ENCODE data around the gene CD3E. TPM values are rescaled to one million over a fixed set of nuclear protein-coding genes. Genes with fewer than 3 reads are reported as not detected.

The CD3E gene
- total and polyA plus RNA-seq, 2 of the 13 experiments (the other 11 are each of a cell fraction or from before 2014, with no cell fraction given): not detected

DNA sequence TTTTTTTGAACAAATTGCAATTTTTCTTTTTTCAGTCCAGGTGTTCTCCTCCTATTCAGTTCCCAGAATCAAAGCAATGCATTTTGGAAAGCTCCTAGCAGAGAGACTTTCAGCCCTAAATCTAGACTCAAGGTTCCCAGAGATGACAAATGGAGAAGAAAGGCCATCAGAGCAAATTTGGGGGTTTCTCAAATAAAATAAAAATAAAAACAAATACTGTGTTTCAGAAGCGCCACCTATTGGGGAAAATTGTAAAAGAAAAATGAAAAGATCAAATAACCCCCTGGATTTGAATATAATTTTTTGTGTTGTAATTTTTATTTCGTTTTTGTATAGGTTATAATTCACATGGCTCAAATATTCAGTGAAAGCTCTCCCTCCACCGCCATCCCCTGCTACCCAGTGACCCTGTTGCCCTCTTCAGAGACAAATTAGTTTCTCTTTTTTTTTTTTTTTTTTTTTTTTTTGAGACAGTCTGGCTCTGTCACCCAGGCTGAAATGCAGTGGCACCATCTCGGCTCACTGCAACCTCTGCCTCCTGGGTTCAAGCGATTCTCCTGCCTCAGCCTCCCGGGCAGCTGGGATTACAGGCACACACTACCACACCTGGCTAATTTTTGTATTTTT, 48.7 kb downstream of the CD3E start:
- no peak for FAIRE-seq
- BruUV-seq (replicated peaks): no TSS peak
- ChIA-PET POLR2A (no interaction called here), CTCF (ENCODE audit: low intra/inter-chr PET ratio, low total read pairs) (interaction anchor here (1.1 to 2.3 kb wide), 5 partner anchors 57 to 208 kb away, joined by 3 to 16 read pairs (median 7); no protein-coding TSS in a partner anchor)
- TF ChIP-seq SMC3 (IDR thresholded peaks at IDR 0.05; ENCODE audit: low read length) (0 out of 2 replicates have a peak, but pooled peaks have one; percentile 41), GTF2F1 (IDR thresholded peaks at IDR 0.05; ENCODE audit: low read length) (no peak), AHR (CRISPR knock-in tag; IDR thresholded peaks at IDR 0.05) (no peak), ZNF879 (CRISPR knock-in tag; IDR thresholded peaks at IDR 0.05) (no peak), STAG1 (CRISPR knock-in tag; IDR thresholded peaks at IDR 0.05) (peak; percentile 32; the same call in 1 of the 2 replicates)
- TF ChIP-seq, protein P1, sequence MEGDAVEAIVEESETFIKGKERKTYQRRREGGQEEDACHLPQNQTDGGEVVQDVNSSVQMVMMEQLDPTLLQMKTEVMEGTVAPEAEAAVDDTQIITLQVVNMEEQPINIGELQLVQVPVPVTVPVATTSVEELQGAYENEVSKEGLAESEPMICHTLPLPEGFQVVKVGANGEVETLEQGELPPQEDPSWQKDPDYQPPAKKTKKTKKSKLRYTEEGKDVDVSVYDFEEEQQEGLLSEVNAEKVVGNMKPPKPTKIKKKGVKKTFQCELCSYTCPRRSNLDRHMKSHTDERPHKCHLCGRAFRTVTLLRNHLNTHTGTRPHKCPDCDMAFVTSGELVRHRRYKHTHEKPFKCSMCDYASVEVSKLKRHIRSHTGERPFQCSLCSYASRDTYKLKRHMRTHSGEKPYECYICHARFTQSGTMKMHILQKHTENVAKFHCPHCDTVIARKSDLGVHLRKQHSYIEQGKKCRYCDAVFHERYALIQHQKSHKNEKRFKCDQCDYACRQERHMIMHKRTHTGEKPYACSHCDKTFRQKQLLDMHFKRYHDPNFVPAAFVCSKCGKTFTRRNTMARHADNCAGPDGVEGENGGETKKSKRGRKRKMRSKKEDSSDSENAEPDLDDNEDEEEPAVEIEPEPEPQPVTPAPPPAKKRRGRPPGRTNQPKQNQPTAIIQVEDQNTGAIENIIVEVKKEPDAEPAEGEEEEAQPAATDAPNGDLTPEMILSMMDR (CRISPR knock-in tag; IDR thresholded peaks at IDR 0.05): peak; percentile 19
- TF ChIP-seq, protein P2, sequence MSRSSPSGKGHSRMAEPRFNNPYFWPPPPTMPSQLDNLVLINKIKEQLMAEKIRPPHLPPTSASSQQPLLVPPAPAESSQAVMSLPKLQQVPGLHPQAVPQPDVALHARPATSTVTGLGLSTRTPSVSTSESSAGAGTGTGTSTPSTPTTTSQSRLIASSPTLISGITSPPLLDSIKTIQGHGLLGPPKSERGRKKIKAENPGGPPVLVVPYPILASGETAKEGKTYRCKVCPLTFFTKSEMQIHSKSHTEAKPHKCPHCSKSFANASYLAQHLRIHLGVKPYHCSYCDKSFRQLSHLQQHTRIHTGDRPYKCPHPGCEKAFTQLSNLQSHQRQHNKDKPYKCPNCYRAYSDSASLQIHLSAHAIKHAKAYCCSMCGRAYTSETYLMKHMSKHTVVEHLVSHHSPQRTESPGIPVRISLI (CRISPR knock-in tag; IDR thresholded peaks at IDR 0.05; ENCODE audit: borderline replicate concordance): peak; percentile 52; the same call in 1 of the 2 replicates
- TF ChIP-seq, protein P3, sequence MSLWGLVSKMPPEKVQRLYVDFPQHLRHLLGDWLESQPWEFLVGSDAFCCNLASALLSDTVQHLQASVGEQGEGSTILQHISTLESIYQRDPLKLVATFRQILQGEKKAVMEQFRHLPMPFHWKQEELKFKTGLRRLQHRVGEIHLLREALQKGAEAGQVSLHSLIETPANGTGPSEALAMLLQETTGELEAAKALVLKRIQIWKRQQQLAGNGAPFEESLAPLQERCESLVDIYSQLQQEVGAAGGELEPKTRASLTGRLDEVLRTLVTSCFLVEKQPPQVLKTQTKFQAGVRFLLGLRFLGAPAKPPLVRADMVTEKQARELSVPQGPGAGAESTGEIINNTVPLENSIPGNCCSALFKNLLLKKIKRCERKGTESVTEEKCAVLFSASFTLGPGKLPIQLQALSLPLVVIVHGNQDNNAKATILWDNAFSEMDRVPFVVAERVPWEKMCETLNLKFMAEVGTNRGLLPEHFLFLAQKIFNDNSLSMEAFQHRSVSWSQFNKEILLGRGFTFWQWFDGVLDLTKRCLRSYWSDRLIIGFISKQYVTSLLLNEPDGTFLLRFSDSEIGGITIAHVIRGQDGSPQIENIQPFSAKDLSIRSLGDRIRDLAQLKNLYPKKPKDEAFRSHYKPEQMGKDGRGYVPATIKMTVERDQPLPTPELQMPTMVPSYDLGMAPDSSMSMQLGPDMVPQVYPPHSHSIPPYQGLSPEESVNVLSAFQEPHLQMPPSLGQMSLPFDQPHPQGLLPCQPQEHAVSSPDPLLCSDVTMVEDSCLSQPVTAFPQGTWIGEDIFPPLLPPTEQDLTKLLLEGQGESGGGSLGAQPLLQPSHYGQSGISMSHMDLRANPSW (CRISPR knock-in tag; IDR thresholded peaks at IDR 0.05; ENCODE audit: borderline replicate concordance): no peak
- TF ChIP-seq, protein P4, sequence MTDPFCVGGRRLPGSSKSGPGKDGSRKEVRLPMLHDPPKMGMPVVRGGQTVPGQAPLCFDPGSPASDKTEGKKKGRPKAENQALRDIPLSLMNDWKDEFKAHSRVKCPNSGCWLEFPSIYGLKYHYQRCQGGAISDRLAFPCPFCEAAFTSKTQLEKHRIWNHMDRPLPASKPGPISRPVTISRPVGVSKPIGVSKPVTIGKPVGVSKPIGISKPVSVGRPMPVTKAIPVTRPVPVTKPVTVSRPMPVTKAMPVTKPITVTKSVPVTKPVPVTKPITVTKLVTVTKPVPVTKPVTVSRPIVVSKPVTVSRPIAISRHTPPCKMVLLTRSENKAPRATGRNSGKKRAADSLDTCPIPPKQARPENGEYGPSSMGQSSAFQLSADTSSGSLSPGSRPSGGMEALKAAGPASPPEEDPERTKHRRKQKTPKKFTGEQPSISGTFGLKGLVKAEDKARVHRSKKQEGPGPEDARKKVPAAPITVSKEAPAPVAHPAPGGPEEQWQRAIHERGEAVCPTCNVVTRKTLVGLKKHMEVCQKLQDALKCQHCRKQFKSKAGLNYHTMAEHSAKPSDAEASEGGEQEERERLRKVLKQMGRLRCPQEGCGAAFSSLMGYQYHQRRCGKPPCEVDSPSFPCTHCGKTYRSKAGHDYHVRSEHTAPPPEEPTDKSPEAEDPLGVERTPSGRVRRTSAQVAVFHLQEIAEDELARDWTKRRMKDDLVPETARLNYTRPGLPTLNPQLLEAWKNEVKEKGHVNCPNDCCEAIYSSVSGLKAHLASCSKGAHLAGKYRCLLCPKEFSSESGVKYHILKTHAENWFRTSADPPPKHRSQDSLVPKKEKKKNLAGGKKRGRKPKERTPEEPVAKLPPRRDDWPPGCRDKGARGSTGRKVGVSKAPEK (CRISPR knock-in tag; IDR thresholded peaks at IDR 0.05; ENCODE audit: borderline replicate concordance): no peak
- H3K4me3 ChIP-seq (replicated peaks in 1 of 3; ENCODE audit: insufficient read depth in 1 of 3, low read depth in 2 of 3, low read length in 3 of 3): no peak overlapping the region
- H3K9me3 ChIP-seq (ENCODE audit: low read length): no peaks in the 10 kb centered on the region
- H3K27me3 ChIP-seq (ENCODE audit: control insufficient read depth in 1 of 2, insufficient read depth in 2 of 2, low read length in 2 of 2): peaks cover 1 to 22% of the 10 kb centered on the region in 2 experiments; a peak in 3 of 5 replicates
- no peak overlapping the region for H2AFZ ChIP-seq (ENCODE audit: low read length)
- WGBS (ENCODE audit: low lambda C conversion rate): under 1% methylated on average over 6 of the region's 6 CpGs
- H3K79me2 ChIP-seq (ENCODE audit: insufficient read depth, low read length): no peaks in the 10 kb centered on the region
- H3K4me2 ChIP-seq (ENCODE audit: low read depth, low read length): no peak overlapping the region
- no peak for DNase-seq (ENCODE audit: low spot score)
- in situ Hi-C loops (cut with HindIII; ENCODE audit: extremely low pct_ligation_motif_present, low pct_unique_long_range_greater_than_20kb): loop anchor here (5.0 to 10.0 kb wide), 3 partner anchors 41 to 206 kb away; no protein-coding TSS in a partner anchor
- H3K36me3 ChIP-seq (replicated peaks in 1 of 2; ENCODE audit: control insufficient read depth in 1 of 2, insufficient read depth in 2 of 2, low read length in 2 of 2): no peaks in the 10 kb centered on the region
- no peak overlapping the region for H3K9ac ChIP-seq (ENCODE audit: insufficient read depth, low read depth, low read length)
- H4K20me1 ChIP-seq (ENCODE audit: insufficient read depth, low read length): no peaks in the 10 kb centered on the region
- H3K4me1 ChIP-seq (ENCODE audit: insufficient read depth, low read length): no peaks in the 10 kb centered on the region
- no peak overlapping the region for H3K27ac ChIP-seq (ENCODE audit: extremely low read length, insufficient read depth, low read length)
- intact Hi-C loops (cut with micrococcal nuclease; ENCODE audit: unreplicated experiment): loop anchor here (1.0 kb wide), 1 partner anchor 58 kb away; no protein-coding TSS in a partner anchor
- ATAC-seq: no peak
